Gastroesophageal sphincter (tissue), 3 donors: ENCODE results near the gene SLC7A14.

ENCODE experiments used
- CTCF ChIP-seq, 4 experiments: fragments of 200-600 bp in 2 of 4; fragments of 450-650 bp in 2 of 4; sonication (generic) in 1 of 4; IDR thresholded peaks; one replicate each; pipeline ENCODE4 v1.5.1; 2017 to 2019; ENCODE audit warnings: antibody characterized with exemption in 4 of 4, mild to moderate bottlenecking in 2 of 4, moderate library complexity in 2 of 4
- EP300 ChIP-seq: sonication (generic); formaldehyde crosslinking; IDR thresholded peaks from one replicate; pipeline ENCODE4 v1.6.1; 2017; ENCODE audit warnings: antibody characterized with exemption, mild to moderate bottlenecking
- POLR2A ChIP-seq, 2 donors: fragments of 450-650 bp; IDR thresholded peaks; one replicate each; pipeline ENCODE4 v1.6.1; 2017; ENCODE audit warnings: antibody characterized with exemption in 2 of 2, mild to moderate bottlenecking in 2 of 2, moderate library complexity in 1 of 2
- POLR2AphosphoS5 ChIP-seq: sonication (generic); formaldehyde crosslinking; IDR thresholded peaks from one replicate; pipeline ENCODE4 v1.6.1; 2017; ENCODE audit warnings: antibody characterized with exemption

GRCh38 chr3:170531657-170532335 lies 54.1 kb downstream of the SLC7A14 start:
- TF ChIP-seq POLR2A (IDR thresholded peaks at IDR 0.05) (no peak), POLR2AphosphoS5 (no peak), CTCF (IDR thresholded peaks at IDR 0.05) (no peak), EP300 (no peak)
